Activated CD4-positive, alpha-beta T cell treated with anti-CD3 and anti-CD28 coated beads for 1 hour (primary cell): ENCODE measurements around the gene RRAS.

ENCODE experiments used
- DNase-seq: peaks from one replicate; pipeline ENCODE4 v3.0.0-alpha.2; 2020

RRAS gene

GRCh38 chr19:49676784-49677230 lies 36.9 kb upstream of the RRAS start:
- DNase-seq: peak; percentile 97

- DNase-seq: no peak
Measured at GRCh38 chr19:49676136-49676783, 36.3 kb upstream of the RRAS start.

- peak; percentile 63 for DNase-seq
Measured at GRCh38 chr19:49672131-49672919, 32.4 kb upstream of the RRAS start.

- DNase-seq: no peak
Measured at GRCh38 chr19:49669516-49669915, 29.6 kb upstream of the RRAS start.

- DNase-seq: no peak
Measured at GRCh38 chr19:49667473-49667872, 27.5 kb upstream of the RRAS start.

GRCh38 chr19:49666120-49666444 lies 26.1 kb upstream of the RRAS start:
- no peak for DNase-seq

- DNase-seq: peak; percentile 99
Measured at GRCh38 chr19:49665351-49666119, 25.6 kb upstream of the RRAS start, which contains the start of the genes BCL2L12 and IRF3. Gene BCL2L12 (plus strand): TSS chr19:49665933. CDS start chr19:49666693, 760 bp downstream. Gene IRF3 (minus strand): TSS chr19:49665857. CDS start chr19:49664838, 1,019 bp downstream.

- DNase-seq: no peak
Measured at GRCh38 chr19:49665036-49665350, 25.1 kb upstream of the RRAS start.

- DNase-seq: peak; percentile 82
Measured at GRCh38 chr19:49664171-49665035, 24.5 kb upstream of the RRAS start.

GRCh38 chr19:49663224-49663623 lies 23.3 kb upstream of the RRAS start:
- DNase-seq: no peak

- DNase-seq: no peak
Measured at GRCh38 chr19:49662011-49662410, 22.1 kb upstream of the RRAS start.

GRCh38 chr19:49660338-49660961 lies 20.5 kb upstream of the RRAS start:
- no peak for DNase-seq

GRCh38 chr19:49658566-49659442 lies 18.9 kb upstream of the RRAS start:
- DNase-seq: no peak

- DNase-seq: no peak
Measured at GRCh38 chr19:49658139-49658517, 18.2 kb upstream of the RRAS start.

GRCh38 chr19:49657493-49658138 lies 17.7 kb upstream of the RRAS start:
- no peak for DNase-seq

- no peak for DNase-seq
Measured at GRCh38 chr19:49656456-49657109, 16.6 kb upstream of the RRAS start.

- DNase-seq: no peak
Measured at GRCh38 chr19:49655570-49656455, 15.9 kb upstream of the RRAS start.

- DNase-seq: no peak
Measured at GRCh38 chr19:49654581-49654980, 14.6 kb upstream of the RRAS start.

GRCh38 chr19:49653466-49653806 lies 13.5 kb upstream of the RRAS start:
- no peak for DNase-seq
